Motor neuron (in vitro differentiated cells): ENCODE data around the gene CYP4V2. TPM values are rescaled to one million over a fixed set of nuclear protein-coding genes. Genes with fewer than 3 reads are reported as not detected.
"Not testable (repeated sequence)": the region's sequence is repeated elsewhere in the genome, so short reads cannot be mapped to it uniquely, and the experiment has no call there.

Experiments used
- ATAC-seq, 8 experiments: fragments of 200-7000 bp; cut with Tn5 transposase; replicated peaks in 6 of 8; 2 replicates each; pipeline ENCODE4 v1.8.0; 2021; ENCODE audit warnings: mild to moderate bottlenecking in 8 of 8, moderate library complexity in 8 of 8
- H3K27ac ChIP-seq, 2 donors: fragments of 250-450 bp; sonication (Bioruptor Pico); 2 replicates each; pipeline ENCODE4 v1.9.0; 2021; ENCODE audit warnings: antibody characterized with exemption in 2 of 2, mild to moderate bottlenecking in 2 of 2, moderate library complexity in 1 of 2
- H3K4me1 ChIP-seq, 2 donors: fragments of 250-450 bp; sonication (Bioruptor Pico); replicated peaks in 1 of 2; 2 replicates each; pipeline ENCODE4 v1.6.1; 2021; ENCODE audit warnings: antibody characterized with exemption in 2 of 2, mild to moderate bottlenecking in 2 of 2, moderate library complexity in 1 of 2
- H3K4me3 ChIP-seq, 5 donors: fragments of 250-450 bp; sonication (Bioruptor Pico); 2 replicates each; pipeline ENCODE4 v1.9.0; 2021; ENCODE audit warnings: antibody characterized with exemption in 5 of 5, mild to moderate bottlenecking in 5 of 5, moderate library complexity in 4 of 5
- WGBS, 10 experiments: fragments of 450-650 bp; shearing (Covaris generic); methylation state at CpG; one replicate each; pipeline ENCODE4 v1.0.0; 2022; 5-methylcytosine and 5-hydroxymethylcytosine counted together
- in situ Hi-C, 9 experiments: fragments of 400-800 bp; cut with MboI; loops; one replicate each; pipeline ENCODE4 v1.15.0; 2021; ENCODE audit warnings: low sequenced_read_pairs in 9 of 9, low pct_unique_long_range_greater_than_20kb in 2 of 9; ENCODE audit not compliant: unreplicated experiment in 9 of 9
- total RNA-seq, 8 experiments: library from RNA; unstranded; fragments of 300-600 nt; gene quantifications; 2 replicates each; pipeline versions ENCODE4 v1.2.3 to v1.2.4, GENCODE V29; 2022

Gene CYP4V2
- total RNA-seq, 8 experiments from 2014 or later: 3.1 to 19.0 (median 8.0) TPM

DNA sequence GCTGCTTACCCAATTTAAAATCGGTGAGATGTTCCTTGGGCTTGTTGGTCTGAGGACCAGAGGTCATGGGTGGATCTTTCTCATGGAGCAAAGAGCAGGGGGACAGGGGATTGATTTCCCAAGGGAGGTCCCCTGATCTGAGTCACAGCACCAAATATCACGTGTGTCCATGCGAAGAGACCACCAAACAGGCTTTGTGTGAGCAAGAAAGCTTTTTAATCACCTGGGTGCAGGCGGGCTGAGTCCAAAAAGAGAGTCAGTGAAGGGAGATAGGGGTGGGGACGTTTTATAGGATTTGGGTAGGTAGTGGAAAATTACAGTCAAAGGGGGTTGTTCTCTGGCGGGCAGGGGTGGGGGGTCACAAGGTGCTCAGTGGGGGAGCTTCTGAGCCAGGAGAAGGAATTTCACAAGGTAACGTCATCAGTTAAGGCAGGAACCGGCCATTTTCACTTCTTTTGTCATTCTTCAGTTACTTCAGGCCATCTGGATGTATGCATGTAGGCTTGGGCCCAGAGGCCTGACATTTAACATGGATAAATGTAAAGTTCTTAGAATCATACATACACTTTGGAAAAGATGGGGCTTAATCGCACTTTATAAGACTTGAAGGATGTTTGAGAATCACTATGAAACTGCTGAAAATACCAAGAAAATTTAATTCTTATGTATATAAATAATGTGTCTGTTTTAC is 55.8 kb downstream of the CYP4V2 start:
- in situ Hi-C loops, ATAC-seq, H3K27ac ChIP-seq, H3K4me1 ChIP-seq, H3K4me3 ChIP-seq: not testable (repeated sequence)
- WGBS, 10 experiments: 20 to 100% (median 68%) methylated on average over 1 to 7 of the region's 9 CpGs; no CpG with 5 or more reads in 1 of the 10 experiments

DNA sequence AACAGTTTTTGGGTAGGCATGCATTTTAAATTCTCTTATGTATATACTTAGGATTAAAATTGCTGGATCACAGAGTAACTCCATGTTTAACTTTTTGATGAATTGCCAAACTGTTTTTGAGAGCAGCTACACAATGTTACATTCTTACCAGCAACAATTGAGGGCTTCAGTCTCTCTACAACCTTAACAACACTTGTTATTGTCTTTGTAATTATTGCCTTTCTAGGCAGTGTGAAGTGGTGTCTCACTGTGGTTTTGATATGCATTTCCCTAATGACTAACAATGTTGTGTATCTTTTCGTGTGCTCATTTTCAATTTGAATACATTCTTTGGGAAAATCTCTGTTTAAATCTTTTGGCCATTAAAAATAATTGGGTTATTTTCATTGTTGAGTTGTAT is 57.3 kb downstream of the CYP4V2 start:
- peak in 1 of 8 experiments; percentile 61 for ATAC-seq
- Histone ChIP-seq H3K4me3 (no peak overlapping the region), H3K27ac (no peak overlapping the region), H3K4me1 (peaks cover 0 to 6% of the 10 kb centered on the region in 2 donors)
- in situ Hi-C loops: no loop called here
- WGBS, 10 experiments: 0 to 56% (median 21%) methylated on average over 1 of the region's 1 CpG; no CpG with 5 or more reads in 1 of the 10 experiments

- Histone ChIP-seq H3K27ac (no peak overlapping the region), H3K4me1 (peaks cover 0 to 6% of the 10 kb centered on the region in 2 donors), H3K4me3 (no peak overlapping the region)
- peak in 1 of 8 experiments; percentile 65 for ATAC-seq
- in situ Hi-C loops: no loop called here
- WGBS, 10 experiments: 11 to 33% (median 20%) methylated on average over 3 to 8 of the region's 8 CpGs; no CpG with 5 or more reads in 1 of the 10 experiments
Observed at GRCh38 chr4:186249785-186250754, 58.7 kb downstream of the CYP4V2 start.

DNA sequence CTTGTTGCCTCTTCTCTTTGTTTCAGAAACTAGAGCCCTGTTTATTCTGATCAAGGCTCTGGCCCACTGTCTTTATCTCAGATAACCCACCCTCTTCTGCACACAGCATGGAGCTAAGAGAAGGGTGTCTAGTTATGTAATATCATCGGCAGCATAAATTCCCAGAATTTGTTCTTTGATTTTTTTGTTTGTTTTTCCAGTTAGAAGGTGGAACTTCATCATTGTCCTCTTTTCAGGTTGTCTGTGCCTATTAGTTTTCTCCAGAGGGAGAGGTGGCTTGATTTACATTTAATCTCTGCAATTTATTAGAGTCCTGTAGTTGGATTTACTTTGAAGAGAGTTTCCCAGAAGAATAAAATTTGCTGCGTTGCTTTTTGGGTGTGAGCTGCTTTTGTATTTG is 59.4 kb downstream of the CYP4V2 start:
- WGBS, 10 experiments: 0 to 75% (median 25%) methylated on average over 1 to 2 of the region's 2 CpGs
- Histone ChIP-seq H3K4me3 (no peak overlapping the region), H3K27ac (no peak overlapping the region), H3K4me1 (peaks cover 0 to 6% of the 10 kb centered on the region in 2 donors)
- in situ Hi-C loops: no loop called here
- ATAC-seq: peak in 1 of 8 experiments; percentile 69

GRCh38 chr4:186255122-186255521 is 63.8 kb downstream of the CYP4V2 start:
- no peak for ATAC-seq
- in situ Hi-C loops: no loop called here
- 43 to 100% (median 89%) methylated on average over 1 to 3 of the region's 3 CpGs; no CpG with 5 or more reads in 5 of the 10 experiments for WGBS, 10 experiments
- Histone ChIP-seq H3K4me1 (peaks cover 0 to 6% of the 10 kb centered on the region in 2 donors), H3K4me3 (no peak overlapping the region), H3K27ac (no peak overlapping the region)

DNA sequence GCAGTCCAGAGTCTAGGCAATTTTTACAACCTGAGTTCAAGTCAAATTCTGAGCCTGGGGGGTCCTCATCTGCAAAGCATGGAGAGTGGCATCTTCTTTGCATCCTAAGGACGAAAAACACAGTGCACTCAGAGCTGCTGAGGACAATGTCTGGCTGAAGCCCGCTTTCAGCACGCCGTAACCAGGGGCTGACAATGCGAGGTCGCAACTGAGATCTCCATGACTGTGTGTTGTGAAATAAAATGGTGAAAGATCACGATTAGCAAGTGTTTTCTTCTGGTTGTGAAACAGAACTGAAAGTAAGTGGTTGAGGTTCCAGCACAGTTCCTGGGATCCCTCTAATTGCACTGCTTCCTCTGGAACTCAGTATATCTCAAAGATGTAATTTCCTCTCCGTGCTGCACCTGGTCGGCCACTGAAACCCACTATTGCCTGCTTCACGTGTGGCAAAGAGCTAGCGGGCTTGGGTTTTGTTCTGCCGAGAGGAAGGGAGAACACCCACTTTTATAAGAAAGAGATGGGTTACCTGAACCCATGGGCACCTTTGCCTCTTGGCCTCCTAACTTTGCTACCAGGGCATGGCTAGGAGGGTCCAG is 66.9 kb downstream of the CYP4V2 start:
- in situ Hi-C loops: no loop called here
- Histone ChIP-seq H3K27ac (no peak overlapping the region), H3K4me3 (no peak overlapping the region), H3K4me1 (no peaks in the 10 kb centered on the region)
- WGBS, 10 experiments: 10 to 100% (median 89%) methylated on average over 1 to 11 of the region's 12 CpGs; no CpG with 5 or more reads in 1 of the 10 experiments
- ATAC-seq: no peak

DNA sequence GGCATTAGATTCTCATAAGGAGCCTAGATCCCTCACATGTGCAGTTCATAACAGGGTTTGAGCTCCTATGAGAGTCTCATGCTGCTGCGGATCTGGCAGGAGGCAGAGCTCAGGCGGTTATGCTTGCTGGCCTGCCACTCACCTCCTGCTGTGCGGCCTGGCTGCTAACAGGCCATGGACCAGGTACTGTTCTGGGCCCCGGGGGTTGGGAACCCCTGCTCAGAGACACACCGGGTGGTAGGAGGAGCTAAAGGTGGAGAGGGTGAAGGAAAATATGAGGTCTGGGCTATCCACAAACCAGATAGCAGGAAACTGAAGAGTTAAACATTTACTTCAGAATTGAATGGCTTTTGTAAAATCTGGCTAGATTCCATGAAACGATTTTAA is 68.7 kb downstream of the CYP4V2 start:
- Histone ChIP-seq H3K4me1 (peaks cover 1 to 3% of the 10 kb centered on the region in 2 donors), H3K27ac (no peak overlapping the region), H3K4me3 (no peak overlapping the region)
- 0 to 100% (median 25%) methylated on average over 1 to 5 of the region's 6 CpGs; no CpG with 5 or more reads in 1 of the 10 experiments for WGBS, 10 experiments
- peak in 1 of 8 experiments; percentile 23 for ATAC-seq
- in situ Hi-C loops: no loop called here

Other genes with a start within 250 kb of the CYP4V2 start
- 10 to 100 TPM in 1 of 8 experiments, 1 to 10 TPM in 3, under 1 TPM in 4; 0.04 to 13.6 (median 1.2) TPM for gene TLR3, start 122.4 kb upstream of the CYP4V2 start, total RNA-seq
- 10 to 100 TPM in 1 of 8 experiments, 1 to 10 TPM in 7; 2.3 to 13.2 (median 7.0) TPM for gene FAM149A, start 86.9 kb upstream of the CYP4V2 start, total RNA-seq
- gene KLKB1, start 35.9 kb downstream of the CYP4V2 start, total RNA-seq: under 1 TPM in 7 of 8 experiments, not detected in 1; 0.07 to 0.90 (median 0.24) TPM
- 1 to 10 TPM in 1 of 8 experiments, under 1 TPM in 5, not detected in 2; 0.21 to 1.2 (median 0.26) TPM for gene F11, start 74.6 kb downstream of the CYP4V2 start, total RNA-seq